Fibroblast of gingiva (primary cell): ENCODE results near the gene VPS8.
"Not testable (repeated sequence)": the region's sequence is repeated elsewhere in the genome, so short reads cannot be mapped to it uniquely, and the experiment has no call there.

Source experiments
- DNase-seq: peaks from one replicate; pipeline ENCODE4 v3.0.0-alpha.2; 2011; ENCODE audit warnings: low read depth

VPS8 gene

DNA sequence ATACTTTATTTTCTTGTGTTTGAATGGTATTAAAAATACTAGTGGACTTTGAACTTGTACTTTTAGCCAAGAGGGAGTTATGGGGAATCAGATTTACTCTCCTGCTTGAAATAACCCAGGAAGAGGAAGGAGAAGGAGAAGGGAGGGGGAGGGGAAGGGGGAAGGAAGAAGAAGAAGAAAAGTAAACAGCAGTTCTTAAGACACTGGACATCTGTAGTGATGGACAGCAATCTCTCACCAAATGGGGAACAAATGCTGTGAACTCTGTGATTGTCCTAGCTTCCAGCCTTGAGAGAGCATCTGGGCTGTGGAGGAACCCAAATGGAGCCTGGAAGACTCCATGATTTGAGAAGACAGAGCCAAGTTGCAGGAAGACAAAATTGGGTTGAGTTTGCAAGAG, 52.0 kb downstream of the VPS8 start:
- no peak for DNase-seq

DNA sequence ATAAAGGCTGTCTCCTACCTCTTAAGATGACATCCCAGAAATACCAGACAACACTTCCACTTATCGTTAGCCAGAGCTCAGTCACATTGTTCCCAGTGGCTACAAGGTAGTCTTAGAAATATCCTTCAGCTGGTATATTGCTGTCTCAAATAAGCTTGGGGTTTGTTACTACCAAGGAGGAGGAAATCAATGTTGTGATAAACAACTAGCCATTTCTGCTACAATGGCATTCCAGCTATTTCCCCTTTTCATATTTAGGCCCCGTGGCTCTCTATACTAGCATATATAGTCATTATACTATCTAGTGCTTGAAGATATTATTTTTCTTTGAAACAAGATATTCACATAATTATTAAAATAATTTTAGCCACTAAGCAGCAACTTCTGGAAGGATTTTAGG, 56.5 kb downstream of the VPS8 start:
- no peak for DNase-seq

DNA sequence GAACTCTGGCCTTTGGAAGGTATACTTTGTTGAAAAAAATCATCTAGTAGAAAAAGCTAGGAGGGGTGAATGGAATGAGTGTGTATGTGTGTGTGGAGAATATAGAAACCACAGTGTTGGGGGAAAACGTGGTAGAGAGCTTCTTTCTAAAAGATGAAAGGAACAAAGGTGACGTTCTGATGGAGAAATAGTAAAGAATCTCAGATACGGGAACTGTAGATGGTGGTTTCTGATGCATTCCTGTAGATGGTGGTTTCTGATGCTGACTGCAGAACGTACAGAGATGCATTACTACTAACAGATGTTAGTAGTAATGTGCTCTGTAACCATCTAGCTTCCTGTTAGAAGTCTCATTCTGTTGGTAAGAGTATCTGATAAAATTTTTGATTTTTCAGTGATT, 60.2 kb downstream of the VPS8 start:
- DNase-seq = no peak

DNA sequence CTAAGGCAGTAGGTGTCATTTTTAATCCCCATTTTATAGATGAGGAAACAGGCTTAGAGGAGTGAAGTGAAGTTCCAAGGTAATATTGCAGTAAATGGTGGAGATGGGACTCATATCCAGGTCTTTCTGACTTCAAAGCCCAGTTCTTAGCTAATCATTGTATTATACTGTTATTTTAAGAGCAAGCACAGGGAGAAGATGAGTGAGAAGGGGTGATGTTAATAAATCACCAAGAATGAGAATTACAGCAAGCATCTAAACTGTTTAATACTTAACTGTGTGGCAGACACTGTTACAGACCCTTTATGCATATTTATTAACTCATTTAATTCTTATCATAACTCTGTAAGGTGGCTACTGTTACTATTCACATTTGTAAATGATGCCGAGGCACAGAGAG, 61.2 kb downstream of the VPS8 start:
- no peak for DNase-seq

DNA sequence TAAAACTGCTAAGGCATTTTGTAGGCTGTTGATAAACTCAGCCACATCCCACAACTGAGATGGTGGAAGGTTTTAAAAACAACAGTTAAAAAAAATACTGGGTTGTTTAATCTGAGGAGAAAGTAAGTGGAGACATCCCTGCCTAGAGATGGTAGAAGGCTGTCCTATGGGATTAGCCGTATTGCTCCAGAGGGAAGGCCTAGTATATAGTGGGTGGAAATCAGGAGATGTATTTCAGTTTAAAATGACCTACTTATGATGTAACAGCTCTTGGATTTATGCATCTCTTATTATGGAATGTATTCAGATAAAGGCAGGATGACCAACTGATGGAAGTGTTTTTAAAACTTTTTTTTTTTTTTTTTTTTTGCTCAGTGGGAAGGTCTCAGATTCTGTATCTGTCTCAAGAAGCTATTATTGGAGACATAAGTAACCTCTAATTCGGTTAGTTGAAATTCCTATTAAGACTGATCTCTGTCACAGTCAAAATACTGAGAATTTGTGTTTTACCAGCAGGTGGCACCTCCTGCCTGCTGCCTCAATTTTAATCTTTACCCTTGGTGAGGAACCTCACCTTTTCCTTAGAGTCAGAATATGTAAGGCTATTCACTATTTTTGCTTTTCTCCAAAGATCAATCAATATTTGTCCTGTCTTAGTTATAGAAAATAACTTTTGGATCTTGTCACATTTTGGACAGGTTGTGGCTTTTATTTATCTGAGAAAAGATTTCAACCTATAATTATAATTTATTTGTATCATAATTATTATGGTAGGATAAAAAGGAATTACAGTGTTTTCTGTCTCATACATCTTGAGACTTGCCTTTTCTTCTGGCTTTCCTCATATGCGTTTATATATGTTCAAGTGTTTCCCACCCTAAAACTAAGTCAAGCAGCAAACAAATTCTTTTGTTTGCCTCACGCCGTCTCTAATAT, 63.0 kb downstream of the VPS8 start:
- peak; percentile 16 for DNase-seq

DNA sequence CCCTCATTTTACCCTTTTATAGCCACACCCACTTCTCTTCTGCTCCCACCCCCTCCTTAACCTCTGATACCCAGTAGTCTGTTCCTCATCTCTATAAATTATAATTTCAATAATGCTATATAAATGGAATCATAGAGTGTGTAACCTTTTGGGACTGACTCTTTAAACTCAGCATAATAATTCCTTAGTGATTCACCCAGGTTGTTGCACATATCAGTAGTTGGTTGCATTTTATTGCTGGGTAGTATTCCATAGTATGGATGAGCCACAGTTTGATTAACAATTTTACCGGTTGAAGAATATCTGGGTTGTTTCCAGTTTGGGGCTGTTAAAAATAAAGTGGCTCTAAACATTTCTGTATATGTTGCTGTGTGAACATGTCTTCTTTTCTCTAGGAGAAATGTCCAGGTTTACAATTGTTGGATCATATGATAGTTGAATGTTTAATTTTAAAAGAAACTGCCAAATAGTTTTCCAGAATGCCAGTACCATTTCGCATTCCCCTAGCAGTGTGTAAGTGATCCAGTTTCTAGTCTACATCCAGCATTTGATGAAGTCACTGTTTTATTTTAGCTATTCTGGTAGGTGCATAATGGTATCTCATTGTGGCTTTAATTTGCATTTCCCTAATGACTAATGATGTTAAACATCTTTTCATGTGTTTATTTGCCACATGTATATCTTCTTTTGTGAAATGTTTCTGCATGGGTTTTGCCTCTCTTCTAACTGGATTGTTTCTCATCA, 68.5 kb downstream of the VPS8 start:
- DNase-seq = peak; percentile 2

DNA sequence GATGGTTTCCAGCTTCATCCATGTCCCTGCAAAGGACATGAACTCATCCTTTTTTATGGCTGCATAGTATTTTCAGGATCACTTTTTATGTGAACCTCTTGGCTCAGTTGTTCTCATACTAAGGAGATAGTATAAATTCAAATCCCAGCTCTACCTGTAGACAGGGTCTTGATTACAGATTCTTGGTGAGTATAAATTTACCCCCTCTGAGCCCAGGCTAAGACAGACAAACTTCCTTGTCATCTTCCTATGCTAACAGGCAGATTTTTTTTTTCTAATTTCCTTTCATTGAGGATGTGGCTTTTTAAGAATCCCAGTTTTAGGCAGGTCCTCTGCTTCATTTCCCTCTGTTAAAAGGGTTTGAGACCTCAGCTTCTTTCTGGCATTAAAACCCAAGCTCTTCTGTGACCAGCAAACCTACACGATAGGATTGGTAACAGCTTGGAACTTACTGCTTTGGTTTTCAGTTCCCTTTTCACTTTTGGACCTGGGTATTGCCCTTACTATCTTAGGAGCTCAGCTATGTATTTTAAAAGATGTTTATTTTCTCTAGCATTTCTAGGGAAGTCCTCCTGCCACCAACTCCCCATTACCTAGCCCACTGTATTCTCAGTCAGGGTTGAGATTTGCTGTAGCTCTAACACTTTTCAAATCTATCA, 72.5 kb downstream of the VPS8 start:
- DNase-seq = no peak

DNA sequence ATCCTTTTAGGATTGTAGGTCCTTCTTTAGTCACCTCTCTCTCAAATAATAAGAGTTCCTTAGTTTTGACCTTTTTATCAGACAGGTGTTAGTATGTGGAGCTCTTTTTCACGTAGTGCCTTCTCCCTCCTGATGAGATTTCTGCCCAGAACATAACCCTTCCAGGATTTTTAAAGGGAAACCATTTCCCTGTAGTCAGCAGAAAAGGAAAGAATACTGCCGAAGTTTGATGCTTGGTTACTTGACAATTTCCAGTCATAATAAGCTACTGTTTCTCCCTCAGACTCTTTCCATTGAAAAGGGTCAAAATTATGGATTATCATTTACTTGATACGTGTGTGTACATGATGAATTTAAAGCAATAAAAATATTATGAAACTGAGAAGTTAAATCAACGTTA, 73.1 kb downstream of the VPS8 start:
- no peak for DNase-seq

DNA sequence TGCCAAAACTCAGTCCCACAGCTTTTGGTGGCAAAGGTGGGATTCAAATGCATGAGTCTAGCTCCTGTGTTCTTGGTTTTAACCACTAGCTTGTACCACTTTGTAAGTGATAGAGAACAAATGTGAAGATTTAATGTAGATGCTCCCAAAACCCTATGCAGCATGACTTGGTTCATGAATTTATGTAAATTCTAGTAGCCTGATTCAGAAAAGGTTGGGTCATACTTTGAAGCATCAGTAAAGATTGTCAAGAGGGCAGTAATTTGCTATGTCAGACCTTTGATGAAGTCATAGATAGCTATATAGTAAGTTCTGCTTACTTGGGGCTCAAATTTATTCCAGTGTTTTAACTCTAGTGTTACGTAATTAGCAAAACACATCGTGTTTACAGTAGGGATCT, 75.6 kb downstream of the VPS8 start:
- DNase-seq = no peak

DNA sequence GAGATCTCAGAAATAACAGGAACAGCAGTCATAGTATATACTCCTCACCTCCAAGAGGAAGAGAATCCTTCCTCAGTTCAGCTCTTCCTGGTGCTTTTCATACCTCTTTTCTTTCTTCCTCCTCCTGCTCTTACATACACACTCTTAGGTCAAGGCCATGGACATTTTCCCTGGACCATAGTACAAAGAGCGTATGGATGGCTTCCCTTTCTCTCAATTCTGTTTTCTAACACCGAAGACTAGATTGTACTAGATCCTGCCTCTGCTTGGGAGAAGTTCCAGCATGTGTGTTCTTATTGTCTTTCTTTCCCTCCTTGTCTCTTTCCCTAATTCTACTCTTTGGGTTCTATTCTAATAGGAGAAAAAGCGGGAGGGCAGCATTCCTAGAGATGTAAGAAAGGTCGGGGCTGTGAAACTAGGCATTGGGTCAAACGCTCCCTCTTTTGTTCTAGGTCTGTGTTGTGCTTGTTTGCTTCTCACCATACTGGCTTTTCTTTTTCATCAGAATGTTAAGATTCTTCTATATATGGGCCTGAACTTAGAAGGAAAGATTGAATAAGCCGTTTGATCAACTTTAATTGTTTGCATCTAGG, 77.4 kb downstream of the VPS8 start:
- no peak for DNase-seq

DNA sequence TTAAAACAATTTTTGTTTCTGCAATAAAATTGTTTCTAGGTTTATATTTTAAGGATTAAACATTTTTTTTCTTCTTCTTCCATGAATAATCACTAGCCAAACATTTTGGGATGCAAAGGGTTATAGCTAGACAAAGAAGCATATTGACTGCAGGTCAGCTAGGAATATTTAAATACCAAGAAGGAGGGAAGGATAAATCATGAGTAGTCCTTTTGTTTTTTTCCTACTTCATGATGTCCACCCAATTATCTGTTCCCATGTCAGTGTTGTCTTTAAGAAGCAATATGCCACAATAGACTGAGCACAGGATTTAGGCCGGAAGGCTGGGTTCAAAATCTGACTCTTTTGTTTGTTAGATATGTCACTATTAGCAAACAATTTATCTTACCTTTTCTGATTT, 82.1 kb downstream of the VPS8 start:
- DNase-seq = no peak

DNA sequence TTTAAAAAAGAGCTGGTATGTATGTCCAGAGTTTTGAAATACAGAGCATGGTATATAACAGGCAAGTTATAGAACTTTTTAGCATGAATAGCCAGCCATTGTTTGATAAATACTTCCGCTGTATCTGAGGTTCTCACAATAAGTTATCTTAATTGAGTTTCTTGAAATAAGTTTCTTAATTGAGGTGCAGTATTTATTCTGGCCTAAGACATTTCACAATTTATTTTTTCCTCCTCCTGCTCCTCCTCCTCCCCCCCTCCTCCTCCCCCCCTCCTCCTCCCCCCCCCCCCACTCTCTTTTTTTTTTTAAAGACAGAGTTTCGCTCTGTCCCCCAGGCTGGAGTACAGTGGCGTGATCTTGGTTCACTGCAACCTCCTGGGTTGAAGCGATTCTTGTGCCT, 83.4 kb downstream of the VPS8 start:
- DNase-seq = no peak

DNA sequence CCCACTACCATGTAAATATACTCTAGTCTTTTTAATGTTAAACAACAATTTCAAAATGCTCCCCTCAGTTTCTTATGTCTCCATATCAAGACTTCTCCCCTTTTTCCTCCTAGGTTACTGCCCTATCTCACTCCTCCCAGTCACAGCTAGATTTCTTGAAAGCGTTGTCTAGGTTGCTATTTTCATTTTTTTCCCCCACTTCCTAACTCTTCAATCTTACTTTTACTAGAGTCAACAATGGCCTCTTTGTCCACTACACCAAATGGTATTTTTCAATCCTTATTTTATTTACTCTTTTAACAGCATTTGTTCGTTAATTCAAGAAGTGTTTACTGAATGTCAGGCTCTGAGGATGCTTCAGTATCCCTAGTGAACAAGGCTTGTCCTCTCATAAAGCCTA, 84.4 kb downstream of the VPS8 start:
- no peak for DNase-seq

DNA sequence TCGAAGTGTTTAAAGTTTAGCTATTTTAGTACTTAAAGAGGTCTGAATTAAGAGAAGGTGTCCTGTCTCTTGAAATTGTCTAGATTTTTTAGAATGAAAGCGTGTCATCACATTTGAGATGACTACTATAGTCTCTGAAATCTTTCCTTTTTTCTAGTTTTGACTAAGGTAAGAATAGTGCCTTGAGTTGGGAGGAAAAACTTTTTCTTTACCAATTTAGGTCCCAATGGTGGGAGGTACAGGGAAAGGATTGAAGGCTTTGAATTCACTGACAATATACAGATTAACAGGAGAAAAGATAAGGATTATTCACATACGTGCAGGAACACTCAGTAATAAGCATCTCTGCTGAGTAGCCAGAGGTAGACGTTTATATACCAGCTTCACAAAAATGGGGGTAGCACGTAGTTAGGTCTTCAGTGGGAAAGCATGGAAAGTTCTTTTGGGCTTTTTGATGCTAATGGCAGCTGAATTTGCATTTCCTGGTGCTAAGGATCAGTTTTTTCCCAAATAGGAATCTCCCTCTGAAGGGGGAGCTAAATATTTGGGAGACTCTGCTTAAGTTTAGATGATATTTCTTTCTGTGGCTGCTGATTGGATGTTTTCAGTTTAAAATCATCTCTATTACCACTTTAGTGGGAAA, 88.1 kb downstream of the VPS8 start:
- DNase-seq = no peak

DNA sequence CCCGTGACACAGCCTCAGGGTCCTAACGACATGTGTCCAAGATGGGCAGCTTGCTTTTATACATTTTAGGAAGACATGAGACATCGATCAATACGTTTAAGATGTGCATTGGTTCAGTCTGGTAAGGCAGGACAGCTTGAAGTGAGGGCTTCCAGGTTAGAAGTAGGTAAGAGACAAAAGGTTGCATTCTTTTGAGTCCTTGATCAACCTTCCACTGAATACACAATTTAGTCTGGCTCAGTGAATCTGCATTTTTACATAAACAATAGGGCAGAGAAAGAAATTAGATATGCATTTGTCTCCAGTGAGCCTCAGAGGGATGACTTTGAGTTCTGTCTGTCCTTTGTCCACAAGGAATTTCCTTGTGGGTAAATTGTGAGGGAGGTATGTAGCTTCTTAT, 95.1 kb downstream of the VPS8 start:
- not testable (repeated sequence) for DNase-seq

DNA sequence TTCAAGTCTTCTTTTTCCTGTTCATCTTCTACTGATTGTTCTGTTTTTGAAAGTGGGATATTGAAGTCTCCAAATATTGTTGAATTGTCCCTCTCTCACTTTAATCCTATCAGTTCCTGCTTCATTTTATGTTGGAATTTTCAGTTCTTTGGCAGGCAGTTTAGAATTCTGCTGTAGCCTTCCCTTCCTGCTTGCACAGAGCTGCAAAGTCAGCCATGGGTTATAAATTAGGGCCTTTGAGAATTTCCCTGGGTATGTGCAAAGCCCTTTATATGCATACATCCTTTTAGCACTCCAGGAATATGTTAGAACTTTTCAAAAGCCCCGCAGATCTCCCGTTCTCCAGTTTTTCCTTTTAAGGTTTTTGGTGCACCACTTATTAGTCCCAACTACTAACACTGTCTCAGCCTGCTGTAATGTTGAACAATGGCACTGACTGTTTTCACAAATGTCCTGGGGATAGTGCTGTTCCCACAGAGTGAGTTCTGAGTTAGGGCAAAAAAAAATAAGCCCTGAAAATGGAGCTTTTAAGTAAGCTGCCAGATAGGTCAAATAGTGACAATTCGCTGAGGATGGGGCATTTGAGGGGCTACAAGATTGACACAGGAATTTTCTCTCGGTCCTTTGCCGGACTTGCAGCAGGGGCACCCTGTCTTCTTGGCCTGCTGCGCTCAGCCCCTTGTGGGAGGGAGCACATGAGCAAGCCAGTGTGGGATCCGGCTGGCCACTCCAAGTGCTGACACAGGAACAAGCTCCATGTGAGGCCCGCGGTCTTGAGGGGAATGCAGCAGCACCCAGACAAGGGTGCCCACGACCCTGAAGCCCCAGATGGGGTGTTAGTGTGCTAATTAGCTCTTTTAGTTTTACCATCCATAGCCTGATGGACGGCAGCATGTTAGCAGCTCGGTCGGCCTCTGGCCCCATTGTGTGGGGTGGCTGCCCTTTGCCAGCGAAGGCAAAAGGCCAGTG, 96.0 kb downstream of the VPS8 start:
- DNase-seq = no peak

DNA sequence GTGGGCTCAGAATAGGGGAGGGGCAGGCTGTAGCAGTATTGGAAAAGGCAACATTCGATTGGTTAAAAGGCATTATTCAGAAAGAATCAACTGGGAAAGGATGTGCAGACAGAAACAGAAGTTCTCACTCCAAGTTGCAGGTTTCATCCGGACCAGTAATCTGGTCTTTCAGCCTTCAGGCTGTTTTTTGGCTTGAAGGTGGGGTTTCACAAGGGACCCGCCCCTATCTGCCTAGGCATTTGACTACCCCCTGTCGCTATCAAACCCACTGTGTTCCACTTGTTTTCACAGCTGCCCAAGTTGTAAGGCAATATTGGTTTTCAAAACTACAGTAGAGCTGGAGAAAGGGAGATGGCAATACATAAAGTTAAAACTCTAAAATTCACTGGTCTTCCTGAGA, 96.9 kb downstream of the VPS8 start:
- no peak for DNase-seq

DNA sequence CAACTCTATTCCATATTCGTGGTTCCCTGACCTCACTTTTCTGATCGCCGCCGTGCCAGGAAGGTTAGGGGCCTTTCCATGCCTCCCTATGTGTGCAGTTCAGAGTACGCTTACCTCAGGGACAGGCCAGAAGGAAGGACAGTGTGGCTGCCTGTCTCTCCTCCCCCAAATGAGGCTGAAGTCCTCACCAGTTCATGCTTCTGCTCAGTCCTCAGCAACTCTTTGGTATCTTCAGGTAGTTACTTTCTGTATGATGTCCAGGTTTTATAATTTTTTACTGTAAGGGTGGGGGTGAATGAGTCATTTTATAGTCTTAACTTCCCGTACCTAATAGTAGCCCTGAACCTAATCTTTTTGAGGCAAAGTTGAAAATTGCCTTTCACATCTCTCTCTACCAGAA, 98.7 kb downstream of the VPS8 start:
- no peak for DNase-seq

DNA sequence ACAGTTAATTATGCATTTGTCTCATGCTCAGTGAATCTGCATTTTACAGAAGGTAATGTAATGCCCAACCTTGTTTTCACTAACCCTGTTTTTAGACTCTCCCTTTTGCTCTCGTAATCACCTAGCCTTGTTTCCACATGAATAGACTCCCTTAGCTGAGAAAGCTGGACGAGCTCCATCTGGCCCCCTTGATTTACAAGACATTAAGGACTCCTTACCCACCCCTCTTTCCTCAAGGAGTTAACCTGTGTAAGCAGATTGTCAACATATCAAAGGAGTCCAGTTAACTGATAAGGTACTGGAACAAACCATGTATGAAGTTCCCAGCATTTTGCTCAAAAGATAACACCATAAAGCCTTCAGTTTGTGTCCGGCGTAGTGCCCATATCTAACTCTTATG, 99.6 kb downstream of the VPS8 start:
- no peak for DNase-seq

DNA sequence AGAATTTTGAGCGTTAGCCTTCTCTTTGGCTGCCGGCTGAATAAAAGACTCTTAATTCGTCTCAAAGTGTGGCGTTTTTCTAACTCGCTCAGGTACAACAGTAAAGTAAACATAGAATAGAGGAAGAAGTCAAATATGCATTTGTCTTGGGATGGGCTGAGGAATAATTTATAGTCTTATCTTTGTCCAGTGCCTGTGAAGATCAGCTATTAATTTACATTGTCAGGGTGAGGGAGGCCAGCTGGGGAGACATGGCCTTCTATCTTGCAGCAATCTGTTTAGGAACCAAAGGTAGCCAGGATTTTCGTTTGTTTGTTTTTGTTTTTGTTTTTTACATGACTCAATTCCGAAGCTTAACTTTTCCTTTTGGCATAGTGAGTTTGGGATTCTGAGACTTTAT, 100.2 kb downstream of the VPS8 start:
- no peak for DNase-seq

DNA sequence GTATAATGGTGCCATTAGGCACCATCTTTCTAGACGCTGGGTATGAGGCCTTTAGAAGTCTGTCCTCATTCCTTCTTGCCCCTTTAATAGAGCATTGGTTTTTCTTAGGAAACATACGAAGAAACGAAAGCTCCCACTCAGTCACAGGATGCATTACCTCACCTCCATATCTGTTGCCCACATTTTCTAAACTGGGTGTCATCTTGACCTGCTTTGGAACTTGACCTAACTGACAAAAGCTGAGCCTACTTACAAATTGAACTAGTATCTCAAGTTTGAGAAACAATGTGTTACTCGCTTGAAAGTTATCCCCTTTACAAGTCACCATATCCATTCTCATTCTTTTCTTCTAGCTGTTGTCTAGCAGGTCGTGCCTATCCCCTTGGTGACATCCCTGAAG, 102.7 kb downstream of the VPS8 start:
- no peak for DNase-seq
